Activated T-helper 9 cell treated with anti-CD3 and anti-CD28 coated beads, Interleukin-2, amount 50 U/mL, for 16 hours (primary cell): Measurements from ENCODE around the gene MMP20.

Source experiments
- DNase-seq: peaks from one replicate; pipeline ENCODE4 v3.0.0-alpha.2; 2020; ENCODE audit warnings: low read depth

MMP20 gene

GRCh38 chr11:102592131-102592530 is 33.0 kb downstream of the MMP20 start:
- no peak for DNase-seq

- DNase-seq, result no peak
Measured at GRCh38 chr11:102591160-102591718, 33.9 kb downstream of the MMP20 start.

GRCh38 chr11:102590276-102591049 is 34.7 kb downstream of the MMP20 start:
- DNase-seq, result no peak

- DNase-seq, result no peak
Measured at GRCh38 chr11:102589047-102589459, 36.1 kb downstream of the MMP20 start.

GRCh38 chr11:102587722-102588121 is 37.4 kb downstream of the MMP20 start:
- DNase-seq, result no peak

- DNase-seq, result no peak
Measured at GRCh38 chr11:102583141-102583873, 41.8 kb downstream of the MMP20 start.

- DNase-seq, result no peak
Measured at GRCh38 chr11:102582140-102582539, 43.0 kb downstream of the MMP20 start.

GRCh38 chr11:102581066-102581465 is 44.1 kb downstream of the MMP20 start:
- no peak for DNase-seq

- no peak for DNase-seq
Measured at GRCh38 chr11:102580185-102580951, 44.8 kb downstream of the MMP20 start.

GRCh38 chr11:102577723-102578122 is 47.4 kb downstream of the MMP20 start:
- DNase-seq, result no peak

- DNase-seq, result no peak
Measured at GRCh38 chr11:102577182-102577581, 48.0 kb downstream of the MMP20 start.

- no peak for DNase-seq
Measured at GRCh38 chr11:102576350-102576749, 48.8 kb downstream of the MMP20 start.

- DNase-seq, result no peak
Measured at GRCh38 chr11:102575012-102575411, 50.1 kb downstream of the MMP20 start.

GRCh38 chr11:102573851-102574250 is 51.3 kb downstream of the MMP20 start:
- DNase-seq, result no peak

GRCh38 chr11:102572554-102573220 is 52.4 kb downstream of the MMP20 start:
- DNase-seq, result no peak

- DNase-seq, result no peak
Measured at GRCh38 chr11:102568851-102569250, 56.3 kb downstream of the MMP20 start.

GRCh38 chr11:102566112-102566511 is 59.0 kb downstream of the MMP20 start:
- no peak for DNase-seq

GRCh38 chr11:102564110-102564509 is 61.0 kb downstream of the MMP20 start:
- DNase-seq, result no peak

- no peak for DNase-seq
Measured at GRCh38 chr11:102561636-102562035, 63.5 kb downstream of the MMP20 start.

- DNase-seq, result no peak
Measured at GRCh38 chr11:102560555-102561011, 64.5 kb downstream of the MMP20 start.

- no peak for DNase-seq
Measured at GRCh38 chr11:102559839-102560238, 65.3 kb downstream of the MMP20 start.

- DNase-seq, result no peak
Measured at GRCh38 chr11:102555091-102555490, 70.0 kb downstream of the MMP20 start.
